Neural cell (in vitro differentiated cells): ENCODE results near the gene PLA2G3. TPM values are rescaled to one million over a fixed set of nuclear protein-coding genes. Genes with fewer than 3 reads are reported as not detected.

Experiments used
- H2AFZ ChIP-seq: fragments of 200-600, 300-800 bp; sonication (generic), shearing (Covaris generic); 2 replicates; pipeline ENCODE4 v1.6.0; 2014; ENCODE audit warnings: low read depth, mild to moderate bottlenecking, antibody characterized with exemption, low read length, moderate library complexity
- H3F3A ChIP-seq: fragments of 200-600 bp; shearing (Covaris generic); 2 replicates; pipeline ENCODE4 v1.6.1; 2016; ENCODE audit warnings: mild to moderate bottlenecking, moderate library complexity, mixed read lengths, antibody characterized with exemption, low read length; ENCODE audit not compliant: insufficient read depth, poor library complexity, severe bottlenecking
- H3K27ac ChIP-seq: fragments of 200-600, 300-800 bp; sonication (generic), shearing (Covaris generic); 2 replicates; pipeline ENCODE4 v1.5.1; 2014; ENCODE audit warnings: mild to moderate bottlenecking, low read length, moderate library complexity
- H3K27me3 ChIP-seq: fragments of 300-800, 200-600 bp; sonication (generic), shearing (Covaris generic); 2 replicates; pipeline ENCODE4 v1.6.0; 2014; ENCODE audit warnings: mild to moderate bottlenecking, low read depth, low read length, moderate library complexity; ENCODE audit not compliant: insufficient read depth
- H3K36me3 ChIP-seq: fragments of 300-800, 200-600 bp; sonication (generic), shearing (Covaris generic); 2 replicates; pipeline ENCODE4 v1.5.1; 2014; ENCODE audit warnings: mild to moderate bottlenecking, antibody characterized with exemption, low read length, moderate library complexity; ENCODE audit not compliant: insufficient read depth
- H3K4me2 ChIP-seq: fragments of 300-800, 200-600 bp; sonication (generic), shearing (Covaris generic); 2 replicates; pipeline ENCODE4 v1.6.0; 2014; ENCODE audit warnings: mild to moderate bottlenecking, low read length
- H3K4me3 ChIP-seq: fragments of 300-800, 200-600 bp; sonication (generic), shearing (Covaris generic); 2 replicates; pipeline ENCODE4 v1.5.1; 2014; ENCODE audit warnings: mild to moderate bottlenecking, low read length, moderate library complexity
- H3K79me2 ChIP-seq: fragments of 200-600 bp; shearing (Covaris generic); replicated peaks from 2 replicates; pipeline ENCODE4 v1.6.0; 2014; ENCODE audit warnings: mild to moderate bottlenecking, low read length, moderate library complexity; ENCODE audit not compliant: insufficient read depth
- H3K9ac ChIP-seq: fragments of 300-800, 200-600 bp; sonication (generic), shearing (Covaris generic); 2 replicates; pipeline ENCODE4 v1.6.1; 2016; ENCODE audit warnings: mild to moderate bottlenecking, low read length, mixed read lengths
- H3K9me2 ChIP-seq: fragments of 200-600 bp; shearing (Covaris generic); 2 replicates; pipeline ENCODE4 v1.6.1; 2016; ENCODE audit warnings: mild to moderate bottlenecking, low read length, mixed read lengths; ENCODE audit not compliant: insufficient read depth
- H3K9me3 ChIP-seq: fragments of 200-600, 300-800 bp; sonication (generic), shearing (Covaris generic); 2 replicates; pipeline ENCODE4 v1.6.1; 2016; ENCODE audit warnings: mild to moderate bottlenecking, mixed run types, low read length, moderate library complexity, mixed read lengths
- H4K20me1 ChIP-seq: fragments of 200-600 bp; shearing (Covaris generic); 2 replicates; pipeline ENCODE4 v1.6.1; 2016; ENCODE audit warnings: mild to moderate bottlenecking, mixed run types; ENCODE audit not compliant: insufficient read depth
- EP300 ChIP-seq: fragments of 450-650 bp; conservative IDR thresholded peaks from 2 replicates; pipeline ENCODE4 v1.6.1; 2014; ENCODE audit warnings: antibody characterized with exemption, mild to moderate bottlenecking, moderate library complexity; ENCODE audit not compliant: poor library complexity, severe bottlenecking
- EZH2 ChIP-seq: fragments of 200-600, 300-800 bp; shearing (Covaris generic), sonication (generic); IDR thresholded peaks from 2 replicates; pipeline ENCODE4 v1.6.1; 2014; ENCODE audit warnings: antibody characterized with exemption, low read length, borderline replicate concordance, mild to moderate bottlenecking; ENCODE audit not compliant: insufficient read depth, poor library complexity, severe bottlenecking
- MXI1 ChIP-seq: fragments of 450-650 bp; conservative IDR thresholded peaks from 2 replicates; pipeline ENCODE4 v1.6.1; 2014; ENCODE audit warnings: antibody characterized with exemption, mild to moderate bottlenecking; ENCODE audit not compliant: poor library complexity, severe bottlenecking
- POLR2AphosphoS5 ChIP-seq: IDR thresholded peaks from 2 replicates; pipeline ENCODE4 v1.6.1; 2012
- RAD21 ChIP-seq: fragments of 450-650 bp; conservative IDR thresholded peaks from 2 replicates; pipeline ENCODE4 v1.6.1; 2014; ENCODE audit warnings: antibody characterized with exemption, mild to moderate bottlenecking, moderate library complexity
- REST ChIP-seq: IDR thresholded peaks from 2 replicates; pipeline ENCODE4 v1.6.1; 2012; ENCODE audit warnings: borderline replicate concordance
- SMC3 ChIP-seq: fragments of 450-650 bp; conservative IDR thresholded peaks from 2 replicates; pipeline ENCODE4 v1.6.1; 2014; ENCODE audit warnings: antibody characterized with exemption, mild to moderate bottlenecking, moderate library complexity; ENCODE audit not compliant: poor library complexity
- TAF1 ChIP-seq: IDR thresholded peaks from 2 replicates; pipeline ENCODE4 v1.6.1; 2012; ENCODE audit warnings: low read depth
- polyA plus RNA-seq: library from polyadenylated mRNA; depleted of rRNA; stranded (reverse); fragments of >200 nt; gene quantifications from 2 replicates; pipeline ENCODE4 v1.2.3, GENCODE V29; 2014
- TF ChIP-seq, protein P1 (sequence below): fragments of 450-650 bp; IDR thresholded peaks from 2 replicates; pipeline ENCODE4 v1.5.1; 2014; ENCODE audit warnings: antibody characterized with exemption, mild to moderate bottlenecking, moderate library complexity; ENCODE audit not compliant: poor library complexity, severe bottlenecking

Gene PLA2G3
- polyA plus RNA-seq, 1 donor from 2014 or later, result not detected

- Histone ChIP-seq H2AFZ (no peak overlapping the region), H3K9me3 (no peaks in the 10 kb centered on the region), H3K36me3 (no peaks in the 10 kb centered on the region), H3K27ac (no peak overlapping the region), H3K9ac (no peak overlapping the region), H3K4me3 (no peak overlapping the region), H3K79me2 (no peaks in the 10 kb centered on the region), H3K27me3 (no peaks in the 10 kb centered on the region), H4K20me1 (no peaks in the 10 kb centered on the region), H3F3A (no peaks in the 10 kb centered on the region), H3K9me2 (no peaks in the 10 kb centered on the region), H3K4me2 (no peak overlapping the region)
- TF ChIP-seq RAD21 (no peak), MXI1 (no peak), REST (no peak), EP300 (no peak), TAF1 (no peak), SMC3 (no peak)
- TF ChIP-seq, protein P1, sequence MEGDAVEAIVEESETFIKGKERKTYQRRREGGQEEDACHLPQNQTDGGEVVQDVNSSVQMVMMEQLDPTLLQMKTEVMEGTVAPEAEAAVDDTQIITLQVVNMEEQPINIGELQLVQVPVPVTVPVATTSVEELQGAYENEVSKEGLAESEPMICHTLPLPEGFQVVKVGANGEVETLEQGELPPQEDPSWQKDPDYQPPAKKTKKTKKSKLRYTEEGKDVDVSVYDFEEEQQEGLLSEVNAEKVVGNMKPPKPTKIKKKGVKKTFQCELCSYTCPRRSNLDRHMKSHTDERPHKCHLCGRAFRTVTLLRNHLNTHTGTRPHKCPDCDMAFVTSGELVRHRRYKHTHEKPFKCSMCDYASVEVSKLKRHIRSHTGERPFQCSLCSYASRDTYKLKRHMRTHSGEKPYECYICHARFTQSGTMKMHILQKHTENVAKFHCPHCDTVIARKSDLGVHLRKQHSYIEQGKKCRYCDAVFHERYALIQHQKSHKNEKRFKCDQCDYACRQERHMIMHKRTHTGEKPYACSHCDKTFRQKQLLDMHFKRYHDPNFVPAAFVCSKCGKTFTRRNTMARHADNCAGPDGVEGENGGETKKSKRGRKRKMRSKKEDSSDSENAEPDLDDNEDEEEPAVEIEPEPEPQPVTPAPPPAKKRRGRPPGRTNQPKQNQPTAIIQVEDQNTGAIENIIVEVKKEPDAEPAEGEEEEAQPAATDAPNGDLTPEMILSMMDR, result no peak
These were observed 3.9 kb upstream of the PLA2G3 start for GRCh38 chr22:31144223-31144622.

DNA sequence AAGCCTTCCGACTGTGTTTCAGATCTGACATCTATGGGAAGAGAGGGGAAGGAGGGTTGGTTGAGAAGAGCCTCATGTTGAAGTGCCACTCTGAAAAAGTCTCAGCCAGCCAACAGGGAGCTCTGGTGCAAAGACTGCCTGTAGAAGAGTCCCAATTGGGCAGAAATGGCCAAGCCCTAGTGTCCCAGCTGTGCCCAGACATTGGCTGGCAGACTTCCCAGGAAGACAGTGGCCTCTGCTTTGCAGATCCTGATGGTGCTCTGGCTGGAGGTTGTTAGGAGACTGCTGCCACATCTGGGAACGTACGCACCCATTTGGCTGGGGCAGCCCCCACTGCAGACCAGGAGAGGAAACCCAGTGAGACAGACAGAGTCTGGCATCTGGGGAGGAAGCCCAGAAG, 3.2 kb upstream of the PLA2G3 start:
- H3K9ac ChIP-seq, result no peak overlapping the region
- H4K20me1 ChIP-seq, result no peaks in the 10 kb centered on the region
- H3F3A ChIP-seq, result no peaks in the 10 kb centered on the region
- H3K9me2 ChIP-seq, result no peaks in the 10 kb centered on the region
- H3K27ac ChIP-seq, result no peak overlapping the region
- no peaks in the 10 kb centered on the region for H3K36me3 ChIP-seq
- H3K4me3 ChIP-seq, result no peak overlapping the region
- H3K79me2 ChIP-seq, result no peaks in the 10 kb centered on the region
- H3K27me3 ChIP-seq, result no peaks in the 10 kb centered on the region
- no peaks in the 10 kb centered on the region for H3K9me3 ChIP-seq
- H2AFZ ChIP-seq, result no peak overlapping the region
- H3K4me2 ChIP-seq, result no peak overlapping the region
- TF ChIP-seq RAD21 (no peak), SMC3 (no peak), EP300 (no peak), EZH2 (no peak), TAF1 (no peak), POLR2AphosphoS5 (no peak), REST (no peak), MXI1 (no peak)
- TF ChIP-seq, protein P1, result no peak
